MM.1S (cell line): ENCODE measurements around the gene ATXN1.

ENCODE experiments used
- CTCF ChIP-seq: fragments of 300-600 bp; sonication (generic); IDR thresholded peaks from 2 replicates; pipeline ENCODE4 v1.5.1; 2016; ENCODE audit warnings: antibody characterized with exemption, low read length, mixed read lengths
- EZH2 ChIP-seq: fragments of 300-600 bp; sonication (generic); optimal IDR thresholded peaks from 2 replicates; pipeline ENCODE3; 2017; ENCODE audit warnings: low read depth, mild to moderate bottlenecking, antibody characterized with exemption, low read length, mixed read lengths

GRCh38 chr6:16783509-16783908, 22.2 kb upstream of the ATXN1 start:
- TF ChIP-seq CTCF (no peak), EZH2 (no peak)
